Measurements from ENCODE around the gene OR13D1. TPM values are rescaled to one million over a fixed set of nuclear protein-coding genes. Genes with fewer than 3 reads are reported as not detected.

The OR13D1 gene
- total RNA-seq, 1 donor from 2014 or later, result not detected

GRCh38 chr9:104743376-104743985 is 49.2 kb downstream of the OR13D1 start:
- Histone ChIP-seq H3K36me3 (no peaks in the 10 kb centered on the region), H3K9me3 (replicated peaks) (no peaks in the 10 kb centered on the region), H3K4me3 (no peak overlapping the region), H3K27ac (replicated peaks) (no peak overlapping the region), H3K27me3 (ENCODE audit: low read depth) (no peaks in the 10 kb centered on the region), H3K4me1 (peaks cover 17% of the 10 kb centered on the region)
- no peak for DNase-seq
- intact Hi-C loops (cut with micrococcal nuclease), result no loop called here
- TF ChIP-seq CTCF (IDR thresholded peaks at IDR 0.05; ENCODE audit: borderline replicate concordance), result peak; percentile 77

Other genes with a start within 250 kb of the OR13D1 start
- gene OR13F1, start 190.3 kb upstream of the OR13D1 start, total RNA-seq, result not detected
- gene OR13C4, start 167.3 kb upstream of the OR13D1 start, total RNA-seq, result not detected
- gene OR13C3, start 157.7 kb upstream of the OR13D1 start, total RNA-seq, result not detected
- not detected for gene OR13C8, start 125.3 kb upstream of the OR13D1 start, total RNA-seq
- gene OR13C5, start 95.1 kb upstream of the OR13D1 start, total RNA-seq, result not detected
- gene OR13C2, start 88.9 kb upstream of the OR13D1 start, total RNA-seq, result not detected
- gene OR13C9, start 76.3 kb upstream of the OR13D1 start, total RNA-seq, result not detected
- gene NIPSNAP3A, start 53.2 kb downstream of the OR13D1 start, total RNA-seq, result 25.3 TPM
- gene NIPSNAP3B, start 69.6 kb downstream of the OR13D1 start, total RNA-seq, result 34.0 TPM
- gene ABCA1, start 233.6 kb downstream of the OR13D1 start, total RNA-seq, result 10.8 TPM